Measurements from ENCODE around the gene ULK4. TPM values are rescaled to one million over a fixed set of nuclear protein-coding genes. Genes with fewer than 3 reads are reported as not detected.
"Not testable (repeated sequence)": the region's sequence is repeated elsewhere in the genome, so short reads cannot be mapped to it uniquely, and the experiment has no call there.

The ULK4 gene
- total RNA-seq, 4 donors from 2014 or later: 13.3 to 23.4 (median 17.9) TPM

DNA sequence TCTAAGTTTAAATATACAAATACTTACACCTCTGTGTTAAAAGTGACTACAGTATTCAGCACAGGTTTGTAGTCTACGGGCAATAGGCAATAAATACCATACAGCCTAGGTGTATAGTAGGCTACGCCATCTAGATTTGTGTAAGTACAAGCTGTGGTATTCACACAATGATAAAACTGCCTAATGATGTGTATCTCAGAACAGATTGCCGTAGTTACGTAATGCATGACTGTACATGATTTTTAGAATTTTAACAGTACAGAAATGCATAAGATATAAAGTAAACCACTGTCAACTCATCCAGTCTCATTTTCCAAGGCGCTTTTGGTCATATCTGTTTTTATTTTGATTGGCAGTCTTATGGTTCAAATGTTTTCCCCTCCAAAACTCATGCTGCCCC, 396.9 kb downstream of the ULK4 start:
- Histone ChIP-seq H3K27me3 (no peaks in the 10 kb centered on the region), H3K4me3 (no peak overlapping the region), H3K27ac (no peak overlapping the region), H3K4me1 (no peaks in the 10 kb centered on the region), H3K36me3 (no peaks in the 10 kb centered on the region), H3K9me3 (no peaks in the 10 kb centered on the region)
- no peak for DNase-seq (ENCODE audit: low spot score in 2 of 2)
- 95% methylated on average over 5 of the region's 5 CpGs for WGBS, 2 donors
- TF ChIP-seq EP300 (IDR thresholded peaks at IDR 0.05) (no peak), POLR2A (IDR thresholded peaks at IDR 0.05) (no peak)
- TF ChIP-seq, protein P1, sequence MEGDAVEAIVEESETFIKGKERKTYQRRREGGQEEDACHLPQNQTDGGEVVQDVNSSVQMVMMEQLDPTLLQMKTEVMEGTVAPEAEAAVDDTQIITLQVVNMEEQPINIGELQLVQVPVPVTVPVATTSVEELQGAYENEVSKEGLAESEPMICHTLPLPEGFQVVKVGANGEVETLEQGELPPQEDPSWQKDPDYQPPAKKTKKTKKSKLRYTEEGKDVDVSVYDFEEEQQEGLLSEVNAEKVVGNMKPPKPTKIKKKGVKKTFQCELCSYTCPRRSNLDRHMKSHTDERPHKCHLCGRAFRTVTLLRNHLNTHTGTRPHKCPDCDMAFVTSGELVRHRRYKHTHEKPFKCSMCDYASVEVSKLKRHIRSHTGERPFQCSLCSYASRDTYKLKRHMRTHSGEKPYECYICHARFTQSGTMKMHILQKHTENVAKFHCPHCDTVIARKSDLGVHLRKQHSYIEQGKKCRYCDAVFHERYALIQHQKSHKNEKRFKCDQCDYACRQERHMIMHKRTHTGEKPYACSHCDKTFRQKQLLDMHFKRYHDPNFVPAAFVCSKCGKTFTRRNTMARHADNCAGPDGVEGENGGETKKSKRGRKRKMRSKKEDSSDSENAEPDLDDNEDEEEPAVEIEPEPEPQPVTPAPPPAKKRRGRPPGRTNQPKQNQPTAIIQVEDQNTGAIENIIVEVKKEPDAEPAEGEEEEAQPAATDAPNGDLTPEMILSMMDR (IDR thresholded peaks at IDR 0.05): no peak

DNA sequence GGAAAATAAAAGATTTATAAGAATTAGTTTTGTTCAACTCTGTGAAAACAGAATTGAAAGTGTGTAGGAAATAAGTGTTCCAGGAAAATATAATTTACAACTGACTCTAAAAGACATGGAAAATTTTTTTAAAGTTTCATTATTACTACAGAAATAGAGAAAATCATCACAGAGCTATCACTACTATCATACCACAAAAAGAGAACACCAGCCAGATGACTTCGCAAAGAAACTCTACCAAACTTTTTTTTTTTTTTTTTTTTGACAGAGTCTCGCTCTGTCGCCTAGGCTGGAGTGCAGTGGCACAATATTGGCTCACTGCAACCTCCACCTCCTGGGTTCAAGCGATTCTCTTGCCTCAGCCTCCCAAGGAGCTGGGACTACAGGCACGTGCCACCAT, 405.7 kb downstream of the ULK4 start:
- not testable (repeated sequence) for H3K27me3 ChIP-seq; H3K9me3 ChIP-seq; H3K4me1 ChIP-seq; DNase-seq (ENCODE audit: low spot score in 2 of 2); H3K4me3 ChIP-seq; H3K36me3 ChIP-seq; H3K27ac ChIP-seq
- WGBS, 2 donors: 86 to 92% methylated on average over 5 of the region's 5 CpGs

DNA sequence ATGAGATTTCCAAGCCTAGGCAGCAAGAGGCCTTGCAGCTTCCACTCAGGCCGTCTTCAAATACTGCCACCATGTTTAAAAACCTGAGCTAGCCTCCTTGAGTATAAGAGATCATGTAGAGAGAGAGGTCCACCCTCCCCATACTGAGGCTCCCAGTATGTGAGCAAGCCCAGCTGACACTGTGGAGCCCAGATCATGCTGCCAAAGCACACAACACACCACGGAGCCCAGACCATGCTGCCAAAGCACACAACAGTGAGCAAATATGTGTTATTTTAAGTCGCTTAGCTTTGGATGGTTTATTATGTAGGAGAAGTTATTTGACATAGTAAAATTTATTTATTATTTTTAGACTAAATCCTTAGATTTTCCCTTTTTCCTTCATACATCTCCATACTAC, 428.9 kb downstream of the ULK4 start:
- Histone ChIP-seq H3K36me3 (no peaks in the 10 kb centered on the region), H3K27me3 (no peaks in the 10 kb centered on the region), H3K27ac (no peak overlapping the region), H3K9me3 (no peaks in the 10 kb centered on the region), H3K4me1 (no peaks in the 10 kb centered on the region), H3K4me3 (no peak overlapping the region)
- WGBS, 2 donors: 69 to 74% methylated on average over 3 of the region's 3 CpGs
- no peak for DNase-seq (ENCODE audit: low spot score in 2 of 2)
- TF ChIP-seq POLR2A (IDR thresholded peaks at IDR 0.05) (no peak), EP300 (IDR thresholded peaks at IDR 0.05) (no peak)
- TF ChIP-seq, protein P1 (IDR thresholded peaks at IDR 0.05): no peak

DNA sequence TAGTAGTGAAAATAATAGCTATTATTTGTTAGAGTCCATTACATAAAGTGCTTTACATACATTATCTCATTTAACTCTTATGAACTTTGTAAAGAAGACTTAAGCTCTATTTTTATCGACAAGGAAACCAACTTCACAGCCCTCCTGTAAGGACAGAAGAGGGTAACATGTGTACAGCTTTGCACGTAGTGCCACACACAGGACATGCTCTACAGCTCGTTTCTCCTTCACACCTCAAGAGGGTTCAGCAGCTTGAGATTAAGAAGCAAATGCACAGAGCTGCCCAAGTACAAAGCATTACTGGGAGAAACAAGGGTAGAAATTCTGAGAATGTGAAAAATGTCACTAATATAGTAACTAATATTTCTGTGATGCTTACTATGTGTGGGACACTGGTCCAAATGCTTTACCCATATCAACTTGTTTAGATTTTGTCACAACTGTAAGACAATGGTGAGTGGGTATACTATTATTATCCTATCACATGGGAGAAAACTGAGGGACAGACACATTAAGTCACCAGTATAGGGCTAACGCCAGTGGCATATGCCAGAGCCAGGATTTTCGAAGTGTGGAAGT, 434.8 kb downstream of the ULK4 start:
- no peak overlapping the region for H3K27ac ChIP-seq
- 82 to 83% methylated on average over 5 of the region's 5 CpGs for WGBS, 2 donors
- DNase-seq (ENCODE audit: low spot score in 2 of 2): no peak
- no peaks in the 10 kb centered on the region for H3K27me3 ChIP-seq
- H3K4me3 ChIP-seq: no peak overlapping the region
- H3K4me1 ChIP-seq: no peaks in the 10 kb centered on the region
- no peaks in the 10 kb centered on the region for H3K36me3 ChIP-seq
- TF ChIP-seq, protein P1 (IDR thresholded peaks at IDR 0.05): no peak
- no peak for TF ChIP-seq EP300 (IDR thresholded peaks at IDR 0.05)
- no peak for TF ChIP-seq POLR2A (IDR thresholded peaks at IDR 0.05)
- H3K9me3 ChIP-seq: no peaks in the 10 kb centered on the region

DNA sequence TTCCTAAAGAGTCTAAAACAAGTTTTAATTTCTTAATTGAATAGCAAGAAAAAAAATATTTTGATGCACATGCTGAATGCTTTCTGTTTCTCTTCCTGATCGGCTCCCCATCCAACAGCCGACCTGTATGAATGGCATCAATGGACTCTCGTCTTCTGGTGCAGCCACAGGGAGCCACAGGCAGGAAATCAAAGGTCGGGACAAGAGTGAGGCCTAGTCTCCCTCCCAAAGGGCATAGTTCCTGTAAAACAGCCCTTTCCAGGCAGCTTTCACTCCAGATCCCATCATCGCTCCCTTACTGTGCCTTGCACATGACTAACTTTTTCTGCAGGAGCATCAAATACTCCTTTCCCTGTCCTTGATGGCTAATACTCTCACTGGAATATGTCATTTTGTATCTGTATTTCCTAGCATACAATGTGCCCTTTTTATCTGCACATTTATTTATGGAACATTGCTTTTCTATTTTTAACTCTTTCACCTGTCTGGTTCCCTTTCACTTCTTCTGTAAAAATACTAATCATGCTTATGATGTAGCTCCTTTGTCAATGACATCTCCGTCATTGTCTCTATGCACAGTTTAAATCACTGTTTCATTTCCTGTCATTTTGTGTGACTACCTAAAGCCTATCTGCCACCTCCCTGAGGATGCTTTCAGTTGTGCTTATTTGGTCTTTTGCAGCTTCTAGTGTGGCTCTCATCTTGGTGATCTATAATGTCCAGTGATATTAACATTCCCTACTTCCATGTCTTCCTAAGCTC, 436.4 kb downstream of the ULK4 start:
- TF ChIP-seq, protein P1 (IDR thresholded peaks at IDR 0.05): no peak
- TF ChIP-seq EP300 (IDR thresholded peaks at IDR 0.05): no peak
- TF ChIP-seq POLR2A (IDR thresholded peaks at IDR 0.05): no peak
- DNase-seq (ENCODE audit: low spot score in 2 of 2): no peak
- Histone ChIP-seq H3K27ac (no peak overlapping the region), H3K9me3 (no peaks in the 10 kb centered on the region), H3K4me3 (no peak overlapping the region), H3K27me3 (no peaks in the 10 kb centered on the region), H3K4me1 (no peaks in the 10 kb centered on the region), H3K36me3 (no peaks in the 10 kb centered on the region)
- WGBS, 2 donors: 56 to 75% methylated on average over 6 of the region's 6 CpGs

Data from tibial nerve (tissue), 4 donors.